K562 (cell line): ENCODE data around the gene ZCCHC4. TPM values are rescaled to one million over a fixed set of nuclear protein-coding genes. Genes with fewer than 3 reads are reported as not detected.

ENCODE experiments used
- ARNT ChIP-seq, 2 experiments: fragments of 450-650 bp; IDR thresholded peaks; 2 replicates each; pipeline ENCODE4 v1.6.1; 2016; ENCODE audit warnings: mild to moderate bottlenecking in 1 of 2
- BMI1 ChIP-seq: fragments of 150-350 bp; IDR thresholded peaks from 2 replicates; pipeline ENCODE4 v1.6.1; 2014; ENCODE audit warnings: low read length
- NFIX ChIP-seq: fragments of 250-450 bp; sonication (Bioruptor Pico); IDR thresholded peaks from 2 replicates; pipeline ENCODE4 v1.4.0; 2020; ENCODE audit warnings: low read depth, mild to moderate bottlenecking, moderate library complexity
- NR2C1 ChIP-seq, 2 experiments: fragments of 450-650 bp; IDR thresholded peaks; 2 replicates each; pipeline ENCODE4 v1.6.1; 2017; ENCODE audit warnings: mild to moderate bottlenecking in 2 of 2, antibody characterized with exemption in 1 of 2, inconsistent platforms in 1 of 2, missing compliant biosample characterization in 1 of 2, missing genetic modification characterization in 1 of 2
- NR2F6 ChIP-seq: fragments of 450-650 bp; formaldehyde crosslinking; IDR thresholded peaks from 2 replicates; pipeline ENCODE4 v1.4.0; 2020; ENCODE audit warnings: mild to moderate bottlenecking
- POLR2B ChIP-seq: fragments of 450-650 bp; IDR thresholded peaks from 2 replicates; pipeline ENCODE4 v1.6.1; 2018; ENCODE audit warnings: low read depth; ENCODE audit not compliant: partially characterized antibody
- RNF2 ChIP-seq: sonication (generic); IDR thresholded peaks from 2 replicates; pipeline ENCODE4 v1.6.1; 2016
- SMAD3 ChIP-seq: fragments of 450-650 bp; formaldehyde crosslinking; conservative IDR thresholded peaks from 2 replicates; pipeline ENCODE4 v1.4.0; 2020; ENCODE audit warnings: mild to moderate bottlenecking
- SRSF9 ChIP-seq: fragments of 200-400 bp; formaldehyde crosslinking; IDR thresholded peaks from 2 replicates; pipeline ENCODE4 v1.6.1; 2017; ENCODE audit warnings: low read depth, low read length, borderline replicate concordance
- XRCC3 ChIP-seq: fragments of 450-650 bp; IDR thresholded peaks from 2 replicates; pipeline ENCODE4 v1.6.1; 2017; ENCODE audit warnings: mild to moderate bottlenecking, moderate library complexity
- ZBED1 ChIP-seq: IDR thresholded peaks from 2 replicates; pipeline ENCODE4 v1.6.1; 2014
- ZNF143 ChIP-seq: sonication (generic); formaldehyde crosslinking; IDR thresholded peaks from 2 replicates; pipeline ENCODE4 v1.9.0; 2022; ENCODE audit warnings: mild to moderate bottlenecking, missing genetic modification reagents
- ZNF146 ChIP-seq: IDR thresholded peaks from one replicate; pipeline ENCODE4 v1.6.1; 2018; ENCODE audit warnings: missing compliant biosample characterization; ENCODE audit not compliant: unreplicated experiment
- ZNF764 ChIP-seq: fragments of 250-450 bp; sonication (Bioruptor Pico); IDR thresholded peaks from 2 replicates; pipeline ENCODE4 v1.4.0; 2020; ENCODE audit warnings: low read depth, mild to moderate bottlenecking, moderate library complexity
- polyA plus RNA-seq, 8 experiments: library from polyadenylated mRNA; depleted of rRNA in 4 of 8; stranded (reverse) in 5 of 8; unstranded in 3 of 8; fragments of >200 nt; fragmentation: Nextera tagmentation in 2 of 8; fragmentation: Illumina TruSeq in 1 of 8; extraction: Ambion mirVana in 2 of 8; extraction: Trizol in 1 of 8; gene quantifications; 2 replicates each; pipeline versions ENCODE4 v1.2.1 to v1.2.3, GENCODE V29; 2011 to 2014; ENCODE audit warnings: inconsistent platforms in 1 of 8, missing spikeins in 1 of 8
- total RNA-seq, 7 experiments: library from RNA; depleted of rRNA in 6 of 7; stranded (reverse); fragments of >200 nt in 6 of 7; fragmentation: Illumina TruSeq in 2 of 7; extraction: Trizol in 2 of 7; gene quantifications; 2 replicates each; pipeline versions ENCODE4 v1.2.1 to v1.2.3, GENCODE V29; 2011 to 2021; ENCODE audit warnings: low replicate concordance in 1 of 7
- TF ChIP-seq, protein P1 (sequence below), 2 experiments: fragments of 450-650 bp; conservative IDR thresholded peaks; 2 replicates each; pipeline ENCODE4 v1.6.1; 2017; ENCODE audit warnings: mild to moderate bottlenecking in 2 of 2, moderate library complexity in 2 of 2
- TF ChIP-seq, protein P2 (sequence below): fragments of 450-650 bp; formaldehyde crosslinking; IDR thresholded peaks from 2 replicates; pipeline ENCODE4 v1.4.0; 2020; ENCODE audit warnings: mild to moderate bottlenecking, moderate library complexity
- TF ChIP-seq, protein P3 (sequence below), 3 experiments: fragments of 200-800 bp in 1 of 3; fragments of 250-450 bp in 1 of 3; fragments of 450-650 bp in 1 of 3; sonication (Bioruptor Pico) in 1 of 3; sonication (Bioruptor generic) in 1 of 3; formaldehyde crosslinking in 1 of 3; IDR thresholded peaks; 2 replicates each; pipeline versions ENCODE4 v1.6.1 to v1.8.0; 2016 to 2022; ENCODE audit warnings: mild to moderate bottlenecking in 2 of 3, missing genetic modification characterization in 2 of 3, missing compliant biosample characterization in 1 of 3, moderate library complexity in 1 of 3
- TF ChIP-seq, protein P4 (sequence below): fragments of 450-650 bp; formaldehyde crosslinking; IDR thresholded peaks from 2 replicates; pipeline ENCODE4 v1.4.0; 2022; ENCODE audit warnings: missing genetic modification characterization
- TF ChIP-seq, protein P5 (sequence below), 2 experiments: fragments of 450-650 bp; IDR thresholded peaks; 2 replicates each; pipeline ENCODE4 v1.6.1; 2016

ZCCHC4 gene
- total and polyA plus RNA-seq, 9 of the 15 experiments (the other 6 are each of a cell fraction or from before 2014, with no cell fraction given), result 5.3 to 26.1 (median 15.2) TPM

DNA sequence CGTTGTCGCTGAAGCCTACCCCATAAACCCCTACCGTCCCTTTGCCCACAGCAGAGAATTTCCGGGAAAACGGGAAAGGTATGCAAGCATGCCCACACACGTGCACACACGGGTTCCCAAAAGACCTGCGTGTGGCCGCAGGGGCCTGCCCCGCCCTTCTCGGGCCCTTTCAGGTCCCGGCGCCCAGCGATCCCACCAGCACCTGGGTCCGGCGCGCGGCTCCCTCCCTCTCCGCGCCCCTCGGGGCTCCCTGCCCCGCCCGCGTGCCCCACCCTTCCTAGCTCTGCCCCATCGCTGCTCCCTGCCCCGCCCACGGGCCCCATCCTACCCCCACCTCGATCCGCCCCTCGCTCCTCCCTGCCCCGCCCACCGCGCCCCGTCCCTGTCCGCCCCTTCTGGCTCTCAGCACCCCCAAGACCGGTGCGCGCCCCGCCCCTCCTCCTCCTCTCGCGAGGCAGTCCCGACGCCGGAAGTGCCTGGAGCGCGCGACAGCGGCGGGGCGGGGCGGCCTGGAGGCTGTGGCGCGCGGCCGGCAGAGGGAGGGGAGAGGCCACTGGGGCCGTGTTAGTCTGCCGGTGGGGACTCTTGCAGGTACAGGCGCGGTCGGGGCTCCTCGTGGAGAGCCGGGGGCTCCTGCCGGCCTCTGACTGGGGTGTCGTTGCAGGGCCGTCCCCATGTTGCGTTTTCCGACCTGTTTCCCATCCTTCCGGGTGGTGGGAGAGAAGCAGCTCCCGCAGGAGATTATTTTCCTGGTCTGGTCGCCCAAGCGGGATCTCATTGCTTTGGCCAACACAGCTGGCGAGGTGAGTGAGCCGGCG, 64.4 kb downstream of the ZCCHC4 start, which contains the start of gene ANAPC4 (continued):
- TF ChIP-seq POLR2B (peak; percentile 68), BMI1 (no peak), ARNT (IDR thresholded peaks at IDR 0.05) (no peak), NR2F6 (CRISPR knock-in tag) (no peak), NR2C1 (IDR thresholded peaks at IDR 0.05) (no peak), NR2C1 (tag; IDR thresholded peaks at IDR 0.05) (no peak), ZBED1 (peak; percentile 77; the same call in 1 of the 2 replicates), ZNF146 (CRISPR knock-in tag) (no peak), SMAD3 (no peak), ZNF143 (CRISPR knock-in tag) (no peak), XRCC3 (no peak), NFIX (CRISPR knock-in tag) (no peak), SRSF9 (no peak), ZNF764 (CRISPR knock-in tag) (no peak), RNF2 (no peak)
- TF ChIP-seq, protein P1, sequence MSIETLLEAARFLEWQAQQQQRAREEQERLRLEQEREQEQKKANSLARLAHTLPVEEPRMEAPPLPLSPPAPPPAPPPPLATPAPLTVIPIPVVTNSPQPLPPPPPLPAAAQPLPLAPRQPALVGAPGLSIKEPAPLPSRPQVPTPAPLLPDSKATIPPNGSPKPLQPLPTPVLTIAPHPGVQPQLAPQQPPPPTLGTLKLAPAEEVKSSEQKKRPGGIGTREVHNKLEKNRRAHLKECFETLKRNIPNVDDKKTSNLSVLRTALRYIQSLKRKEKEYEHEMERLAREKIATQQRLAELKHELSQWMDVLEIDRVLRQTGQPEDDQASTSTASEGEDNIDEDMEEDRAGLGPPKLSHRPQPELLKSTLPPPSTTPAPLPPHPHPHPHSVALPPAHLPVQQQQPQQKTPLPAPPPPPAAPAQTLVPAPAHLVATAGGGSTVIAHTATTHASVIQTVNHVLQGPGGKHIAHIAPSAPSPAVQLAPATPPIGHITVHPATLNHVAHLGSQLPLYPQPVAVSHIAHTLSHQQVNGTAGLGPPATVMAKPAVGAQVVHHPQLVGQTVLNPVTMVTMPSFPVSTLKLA (conservative IDR thresholded peaks at IDR 0.05), result peak; percentile 59 to 75
- TF ChIP-seq, protein P2, sequence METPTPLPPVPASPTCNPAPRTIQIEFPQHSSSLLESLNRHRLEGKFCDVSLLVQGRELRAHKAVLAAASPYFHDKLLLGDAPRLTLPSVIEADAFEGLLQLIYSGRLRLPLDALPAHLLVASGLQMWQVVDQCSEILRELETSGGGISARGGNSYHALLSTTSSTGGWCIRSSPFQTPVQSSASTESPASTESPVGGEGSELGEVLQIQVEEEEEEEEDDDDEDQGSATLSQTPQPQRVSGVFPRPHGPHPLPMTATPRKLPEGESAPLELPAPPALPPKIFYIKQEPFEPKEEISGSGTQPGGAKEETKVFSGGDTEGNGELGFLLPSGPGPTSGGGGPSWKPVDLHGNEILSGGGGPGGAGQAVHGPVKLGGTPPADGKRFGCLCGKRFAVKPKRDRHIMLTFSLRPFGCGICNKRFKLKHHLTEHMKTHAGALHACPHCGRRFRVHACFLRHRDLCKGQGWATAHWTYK, result no peak
- TF ChIP-seq, protein P3, sequence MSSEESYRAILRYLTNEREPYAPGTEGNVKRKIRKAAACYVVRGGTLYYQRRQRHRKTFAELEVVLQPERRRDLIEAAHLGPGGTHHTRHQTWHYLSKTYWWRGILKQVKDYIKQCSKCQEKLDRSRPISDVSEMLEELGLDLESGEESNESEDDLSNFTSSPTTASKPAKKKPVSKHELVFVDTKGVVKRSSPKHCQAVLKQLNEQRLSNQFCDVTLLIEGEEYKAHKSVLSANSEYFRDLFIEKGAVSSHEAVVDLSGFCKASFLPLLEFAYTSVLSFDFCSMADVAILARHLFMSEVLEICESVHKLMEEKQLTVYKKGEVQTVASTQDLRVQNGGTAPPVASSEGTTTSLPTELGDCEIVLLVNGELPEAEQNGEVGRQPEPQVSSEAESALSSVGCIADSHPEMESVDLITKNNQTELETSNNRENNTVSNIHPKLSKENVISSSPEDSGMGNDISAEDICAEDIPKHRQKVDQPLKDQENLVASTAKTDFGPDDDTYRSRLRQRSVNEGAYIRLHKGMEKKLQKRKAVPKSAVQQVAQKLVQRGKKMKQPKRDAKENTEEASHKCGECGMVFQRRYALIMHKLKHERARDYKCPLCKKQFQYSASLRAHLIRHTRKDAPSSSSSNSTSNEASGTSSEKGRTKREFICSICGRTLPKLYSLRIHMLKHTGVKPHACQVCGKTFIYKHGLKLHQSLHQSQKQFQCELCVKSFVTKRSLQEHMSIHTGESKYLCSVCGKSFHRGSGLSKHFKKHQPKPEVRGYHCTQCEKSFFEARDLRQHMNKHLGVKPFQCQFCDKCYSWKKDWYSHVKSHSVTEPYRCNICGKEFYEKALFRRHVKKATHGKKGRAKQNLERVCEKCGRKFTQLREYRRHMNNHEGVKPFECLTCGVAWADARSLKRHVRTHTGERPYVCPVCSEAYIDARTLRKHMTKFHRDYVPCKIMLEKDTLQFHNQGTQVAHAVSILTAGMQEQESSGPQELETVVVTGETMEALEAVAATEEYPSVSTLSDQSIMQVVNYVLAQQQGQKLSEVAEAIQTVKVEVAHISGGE (CRISPR knock-in tag; IDR thresholded peaks at IDR 0.05), result no peak
- TF ChIP-seq, protein P4, sequence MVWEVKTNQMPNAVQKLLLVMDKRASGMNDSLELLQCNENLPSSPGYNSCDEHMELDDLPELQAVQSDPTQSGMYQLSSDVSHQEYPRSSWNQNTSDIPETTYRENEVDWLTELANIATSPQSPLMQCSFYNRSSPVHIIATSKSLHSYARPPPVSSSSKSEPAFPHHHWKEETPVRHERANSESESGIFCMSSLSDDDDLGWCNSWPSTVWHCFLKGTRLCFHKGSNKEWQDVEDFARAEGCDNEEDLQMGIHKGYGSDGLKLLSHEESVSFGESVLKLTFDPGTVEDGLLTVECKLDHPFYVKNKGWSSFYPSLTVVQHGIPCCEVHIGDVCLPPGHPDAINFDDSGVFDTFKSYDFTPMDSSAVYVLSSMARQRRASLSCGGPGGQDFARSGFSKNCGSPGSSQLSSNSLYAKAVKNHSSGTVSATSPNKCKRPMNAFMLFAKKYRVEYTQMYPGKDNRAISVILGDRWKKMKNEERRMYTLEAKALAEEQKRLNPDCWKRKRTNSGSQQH (CRISPR knock-in tag), result no peak
- TF ChIP-seq, protein P5, sequence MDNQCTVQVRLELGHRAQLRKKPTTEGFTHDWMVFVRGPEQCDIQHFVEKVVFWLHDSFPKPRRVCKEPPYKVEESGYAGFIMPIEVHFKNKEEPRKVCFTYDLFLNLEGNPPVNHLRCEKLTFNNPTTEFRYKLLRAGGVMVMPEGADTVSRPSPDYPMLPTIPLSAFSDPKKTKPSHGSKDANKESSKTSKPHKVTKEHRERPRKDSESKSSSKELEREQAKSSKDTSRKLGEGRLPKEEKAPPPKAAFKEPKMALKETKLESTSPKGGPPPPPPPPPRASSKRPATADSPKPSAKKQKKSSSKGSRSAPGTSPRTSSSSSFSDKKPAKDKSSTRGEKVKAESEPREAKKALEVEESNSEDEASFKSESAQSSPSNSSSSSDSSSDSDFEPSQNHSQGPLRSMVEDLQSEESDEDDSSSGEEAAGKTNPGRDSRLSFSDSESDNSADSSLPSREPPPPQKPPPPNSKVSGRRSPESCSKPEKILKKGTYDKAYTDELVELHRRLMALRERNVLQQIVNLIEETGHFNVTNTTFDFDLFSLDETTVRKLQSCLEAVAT (IDR thresholded peaks at IDR 0.05), result no peak
